Stimulated activated CD4-positive, alpha-beta T cell treated with anti-CD3 and anti-CD28 coated beads, Interleukin-4, amount 100 ng/mL, for 1 hour (primary cell): ENCODE measurements around the gene NUTM2E.
"Not testable (repeated sequence)": the region's sequence is repeated elsewhere in the genome, so short reads cannot be mapped to it uniquely, and the experiment has no call there.

Source experiments
- DNase-seq: peaks from one replicate; pipeline ENCODE4 v3.0.0-alpha.2; 2020

NUTM2E gene

GRCh38 chr10:79826496-79827215 lies at the start of gene NUTM2E:
TSS of gene NUTM2E (plus strand) at chr10:79826739. CDS start at chr10:79841741, 15,002 bp downstream.
- peak; percentile 71 for DNase-seq

GRCh38 chr10:79777997-79778396 lies 48.5 kb upstream of the NUTM2E start:
- DNase-seq, result not testable (repeated sequence)

- DNase-seq, result peak; percentile 51
Measured at GRCh38 chr10:79779310-79779938, 47.1 kb upstream of the NUTM2E start.

- DNase-seq, result not testable (repeated sequence)
Measured at GRCh38 chr10:79779992-79780391, 46.5 kb upstream of the NUTM2E start.

- not testable (repeated sequence) for DNase-seq
Measured at GRCh38 chr10:79781584-79781983, 45.0 kb upstream of the NUTM2E start.

- DNase-seq, result not testable (repeated sequence)
Measured at GRCh38 chr10:79787455-79787952, 39.0 kb upstream of the NUTM2E start.

- not testable (repeated sequence) for DNase-seq
Measured at GRCh38 chr10:79789351-79789750, 37.2 kb upstream of the NUTM2E start.

- not testable (repeated sequence) for DNase-seq
Measured at GRCh38 chr10:79791906-79792517, 34.5 kb upstream of the NUTM2E start.

- DNase-seq, result not testable (repeated sequence)
Measured at GRCh38 chr10:79799337-79799736, 27.2 kb upstream of the NUTM2E start.

- DNase-seq, result not testable (repeated sequence)
Measured at GRCh38 chr10:79805857-79806256, 20.7 kb upstream of the NUTM2E start.

GRCh38 chr10:79811895-79812294 lies 14.6 kb upstream of the NUTM2E start:
- not testable (repeated sequence) for DNase-seq

- not testable (repeated sequence) for DNase-seq
Measured at GRCh38 chr10:79816290-79816689, 10.2 kb upstream of the NUTM2E start.

- DNase-seq, result not testable (repeated sequence)
Measured at GRCh38 chr10:79823387-79823786, 3.2 kb upstream of the NUTM2E start.

GRCh38 chr10:79825587-79826011 lies 940 bp upstream of the NUTM2E start:
- DNase-seq, result peak; percentile 2

- DNase-seq, result not testable (repeated sequence)
Measured at GRCh38 chr10:79826131-79826495, 426 bp upstream of the NUTM2E start.

- not testable (repeated sequence) for DNase-seq
Measured at GRCh38 chr10:79833833-79834232, 7.3 kb downstream of the NUTM2E start.

- DNase-seq, result not testable (repeated sequence)
Measured at GRCh38 chr10:79835891-79836290, 9.4 kb downstream of the NUTM2E start.

GRCh38 chr10:79836891-79837290 lies 10.4 kb downstream of the NUTM2E start:
- DNase-seq, result not testable (repeated sequence)

- DNase-seq, result not testable (repeated sequence)
Measured at GRCh38 chr10:79838441-79838840, 11.9 kb downstream of the NUTM2E start.

- not testable (repeated sequence) for DNase-seq
Measured at GRCh38 chr10:79853191-79853854, 26.8 kb downstream of the NUTM2E start.

- not testable (repeated sequence) for DNase-seq
Measured at GRCh38 chr10:79862269-79862668, 35.7 kb downstream of the NUTM2E start.

- not testable (repeated sequence) for DNase-seq
Measured at GRCh38 chr10:79862803-79863202, 36.3 kb downstream of the NUTM2E start.
